AG09309 (cell line): ENCODE data around the gene ZMYND8.

Source experiments
- DNase-seq: peaks from one replicate; pipeline ENCODE4 v3.0.0-alpha.2; 2010; ENCODE audit warnings: low read depth
- H3K4me3 ChIP-seq: 2 replicates; pipeline ENCODE4 v1.5.1; 2011; ENCODE audit warnings: mild to moderate bottlenecking, low read depth, low read length, moderate library complexity; ENCODE audit not compliant: control insufficient read depth
- CTCF ChIP-seq: IDR thresholded peaks from 2 replicates; pipeline ENCODE4 v1.5.1; 2011; ENCODE audit warnings: mild to moderate bottlenecking, low read depth, low read length, inconsistent platforms; ENCODE audit not compliant: insufficient read depth, control insufficient read depth; ENCODE audit errors: missing control alignments

Gene ZMYND8

DNA sequence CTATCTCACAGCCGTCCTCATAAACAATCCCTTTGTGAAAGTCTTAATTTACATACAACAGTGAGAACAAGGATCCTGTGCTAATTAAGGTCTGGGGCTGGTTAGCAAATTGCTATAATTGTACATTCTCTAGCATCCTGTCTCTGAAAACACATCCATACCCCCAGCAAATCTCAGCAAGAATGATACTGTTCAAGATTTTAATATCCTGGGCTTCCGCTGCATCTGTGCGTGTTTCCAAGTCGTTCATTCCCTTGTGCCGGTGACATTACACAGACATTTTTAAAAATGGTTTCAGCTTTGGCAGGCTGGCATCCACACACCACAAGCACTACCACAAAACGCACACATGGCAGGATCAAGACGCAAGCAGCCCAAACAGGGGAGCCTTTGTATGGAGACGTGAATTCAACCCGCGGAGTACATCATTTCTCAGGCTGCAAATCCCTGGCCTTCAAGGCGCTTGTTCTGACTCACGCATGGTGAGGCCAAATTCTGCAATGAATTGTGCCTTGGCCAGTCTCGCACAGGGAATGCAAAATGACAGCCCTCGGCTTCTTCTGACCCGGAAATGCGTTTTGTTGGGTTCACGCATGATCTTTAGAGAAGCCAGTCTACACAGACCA, 20.3 kb downstream of the ZMYND8 start:
- peak; percentile 64 for DNase-seq
- H3K4me3 ChIP-seq = no peak overlapping the region

DNA sequence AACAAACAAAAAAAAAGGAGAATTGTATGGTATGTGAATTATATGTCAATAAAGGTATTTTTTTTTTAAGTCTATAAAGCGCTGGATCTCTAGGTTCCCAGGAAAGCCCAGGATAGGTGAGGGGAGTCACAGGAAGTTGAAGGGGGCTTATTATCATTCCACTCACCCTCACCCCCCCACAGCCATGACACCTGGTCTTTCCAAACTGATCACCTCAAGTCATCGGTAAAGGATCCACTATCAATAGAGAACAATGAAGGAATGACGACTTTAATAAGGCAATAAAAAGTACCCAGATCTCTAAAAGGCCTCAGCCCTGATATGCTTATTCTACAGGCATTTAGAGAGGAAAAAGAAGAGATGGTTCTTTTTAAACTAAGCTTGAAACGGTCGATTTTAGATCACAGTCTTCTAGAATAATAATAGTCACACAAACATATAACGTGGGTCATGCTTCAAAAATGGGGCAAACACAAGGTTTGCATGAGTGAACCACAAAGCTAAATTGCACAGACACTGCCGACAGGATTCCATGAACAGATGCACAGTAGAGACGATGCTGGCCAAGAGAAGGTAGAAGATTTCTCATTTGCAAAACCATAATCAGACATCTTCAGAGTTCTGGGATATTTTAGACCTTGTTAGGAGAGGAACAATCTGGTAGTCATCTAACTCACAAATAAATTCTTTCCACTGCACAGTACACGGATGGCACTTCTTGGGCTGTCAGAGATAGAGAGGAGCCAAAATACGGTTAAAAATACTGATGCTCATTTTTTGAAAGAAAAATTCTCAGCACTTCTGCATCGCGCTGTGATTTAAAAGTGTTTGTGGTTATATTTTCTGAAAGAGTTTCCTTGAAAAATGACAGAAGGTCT, 21.0 kb downstream of the ZMYND8 start:
- no peak for DNase-seq
- TF ChIP-seq CTCF = no peak
- no peak overlapping the region for H3K4me3 ChIP-seq

More for the DNA sequence above, 20.3 kb downstream of the ZMYND8 start:
- TF ChIP-seq CTCF = no peak

- no peak for TF ChIP-seq CTCF
- H3K4me3 ChIP-seq = no peak overlapping the region
- DNase-seq = peak; percentile 77
These were observed 22.4 kb downstream of the ZMYND8 start for GRCh38 chr20:47334022-47334551.

GRCh38 chr20:47332381-47333206, 23.9 kb downstream of the ZMYND8 start:
- no peak overlapping the region for H3K4me3 ChIP-seq
- TF ChIP-seq CTCF = no peak
- no peak for DNase-seq

- TF ChIP-seq CTCF = no peak
- H3K4me3 ChIP-seq = no peak overlapping the region
- DNase-seq = peak; percentile 64
These were observed 25.4 kb downstream of the ZMYND8 start for GRCh38 chr20:47330933-47331708.
